ENCODE results near the gene FBXL17. TPM values are rescaled to one million over a fixed set of nuclear protein-coding genes. Genes with fewer than 3 reads are reported as not detected.

FBXL17 gene
- total RNA-seq, 1 donor from 2014 or later: 27.1 TPM

- DNase-seq (ENCODE audit: low spot score): no peak
These were observed 520.3 kb downstream of the FBXL17 start for GRCh38 chr5:107861565-107861964.

GRCh38 chr5:107860044-107860443 lies 521.9 kb downstream of the FBXL17 start:
- no peak for DNase-seq (ENCODE audit: low spot score)

GRCh38 chr5:107858788-107859187 lies 523.1 kb downstream of the FBXL17 start:
- no peak for DNase-seq (ENCODE audit: low spot score)

GRCh38 chr5:107858324-107858723 lies 523.6 kb downstream of the FBXL17 start:
- DNase-seq (ENCODE audit: low spot score): no peak

- DNase-seq (ENCODE audit: low spot score): no peak
These were observed 524.1 kb downstream of the FBXL17 start for GRCh38 chr5:107857785-107858184.

- no peak for DNase-seq (ENCODE audit: low spot score)
These were observed 526.7 kb downstream of the FBXL17 start for GRCh38 chr5:107855171-107855570.

- no peak for DNase-seq (ENCODE audit: low spot score)
These were observed 528.2 kb downstream of the FBXL17 start for GRCh38 chr5:107853696-107854095.

GRCh38 chr5:107853031-107853430 lies 528.9 kb downstream of the FBXL17 start:
- DNase-seq (ENCODE audit: low spot score): no peak

GRCh38 chr5:107849118-107849517 lies 532.8 kb downstream of the FBXL17 start:
- DNase-seq (ENCODE audit: low spot score): no peak

- DNase-seq (ENCODE audit: low spot score): no peak
These were observed 541.3 kb downstream of the FBXL17 start for GRCh38 chr5:107840592-107840991.

- no peak for DNase-seq (ENCODE audit: low spot score)
These were observed 541.7 kb downstream of the FBXL17 start for GRCh38 chr5:107840161-107840560.

- DNase-seq (ENCODE audit: low spot score): no peak
These were observed 546.8 kb downstream of the FBXL17 start for GRCh38 chr5:107835096-107835495.

- DNase-seq (ENCODE audit: low spot score): no peak
These were observed 549.2 kb downstream of the FBXL17 start for GRCh38 chr5:107832746-107833145.

- no peak for DNase-seq (ENCODE audit: low spot score)
These were observed 550.1 kb downstream of the FBXL17 start for GRCh38 chr5:107831612-107832395.

- no peak for DNase-seq (ENCODE audit: low spot score)
These were observed 551.1 kb downstream of the FBXL17 start for GRCh38 chr5:107830750-107831149.

GRCh38 chr5:107826311-107827000 lies 555.4 kb downstream of the FBXL17 start:
- no peak for DNase-seq (ENCODE audit: low spot score)

GRCh38 chr5:107824821-107825220 lies 557.1 kb downstream of the FBXL17 start:
- no peak for DNase-seq (ENCODE audit: low spot score)

GRCh38 chr5:107821288-107821687 lies 560.6 kb downstream of the FBXL17 start:
- no peak for DNase-seq (ENCODE audit: low spot score)

- DNase-seq (ENCODE audit: low spot score): no peak
These were observed 561.5 kb downstream of the FBXL17 start for GRCh38 chr5:107820429-107820828.

GRCh38 chr5:107817951-107818350 lies 563.9 kb downstream of the FBXL17 start:
- no peak for DNase-seq (ENCODE audit: low spot score)

GRCh38 chr5:107817436-107817835 lies 564.5 kb downstream of the FBXL17 start:
- DNase-seq (ENCODE audit: low spot score): no peak

- DNase-seq (ENCODE audit: low spot score): no peak
These were observed 566.8 kb downstream of the FBXL17 start for GRCh38 chr5:107815109-107815508.

GRCh38 chr5:107814183-107814827 lies 567.6 kb downstream of the FBXL17 start:
- DNase-seq (ENCODE audit: low spot score): no peak
